Activated T-cell treated with anti-CD3 and anti-CD28 coated beads, Interleukin-2, amount 50 U/mL, for 24 hours (primary cell): ENCODE results near the gene SLC17A5.
"Not testable (repeated sequence)": the region's sequence is repeated elsewhere in the genome, so short reads cannot be mapped to it uniquely, and the experiment has no call there.

ENCODE experiments used
- DNase-seq: peaks from one replicate; pipeline ENCODE4 v3.0.0-alpha.2; 2020
- H3K27ac Mint-ChIP-seq: 2 replicates; pipeline ENCODE4 v1.8.0; 2020; ENCODE audit warnings: mild to moderate bottlenecking, mixed read lengths
- H3K27me3 Mint-ChIP-seq: 2 replicates; pipeline ENCODE4 v1.8.0; 2020; ENCODE audit warnings: mixed read lengths
- H3K36me3 Mint-ChIP-seq: 2 replicates; pipeline ENCODE4 v1.8.0; 2020; ENCODE audit warnings: low read depth, mixed read lengths
- H3K4me1 Mint-ChIP-seq: 2 replicates; pipeline ENCODE4 v1.8.0; 2020; ENCODE audit warnings: low read depth, mixed read lengths
- H3K4me3 Mint-ChIP-seq: 2 replicates; pipeline ENCODE4 v1.8.0; 2020; ENCODE audit warnings: mild to moderate bottlenecking, moderate library complexity, mixed read lengths
- H3K9me3 Mint-ChIP-seq: 2 replicates; pipeline ENCODE4 v1.8.0; 2020; ENCODE audit warnings: mixed read lengths

Gene SLC17A5

DNA sequence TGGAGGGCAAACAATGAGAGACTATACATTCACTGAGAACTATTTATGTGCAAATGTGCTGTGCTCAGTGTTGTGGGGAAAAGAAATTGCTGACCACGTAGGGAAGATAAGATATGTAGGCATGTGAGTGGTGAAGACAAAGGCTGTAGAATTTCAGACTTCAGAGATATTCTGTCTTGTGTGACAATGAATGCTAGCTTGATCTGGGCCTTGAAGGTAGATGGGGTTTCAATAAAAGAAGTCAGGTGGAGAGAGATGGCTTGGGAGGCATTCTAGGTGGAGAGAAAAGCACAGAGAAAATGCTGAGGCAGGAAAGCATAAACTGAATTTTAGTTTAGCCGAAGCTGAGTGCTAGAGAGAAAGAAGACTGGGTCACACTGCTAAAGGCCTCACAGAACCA lies 76.1 kb downstream of the SLC17A5 start:
- no peak overlapping the region for H3K4me3 Mint-ChIP-seq
- no peak overlapping the region for H3K27ac Mint-ChIP-seq
- no peak for DNase-seq

DNA sequence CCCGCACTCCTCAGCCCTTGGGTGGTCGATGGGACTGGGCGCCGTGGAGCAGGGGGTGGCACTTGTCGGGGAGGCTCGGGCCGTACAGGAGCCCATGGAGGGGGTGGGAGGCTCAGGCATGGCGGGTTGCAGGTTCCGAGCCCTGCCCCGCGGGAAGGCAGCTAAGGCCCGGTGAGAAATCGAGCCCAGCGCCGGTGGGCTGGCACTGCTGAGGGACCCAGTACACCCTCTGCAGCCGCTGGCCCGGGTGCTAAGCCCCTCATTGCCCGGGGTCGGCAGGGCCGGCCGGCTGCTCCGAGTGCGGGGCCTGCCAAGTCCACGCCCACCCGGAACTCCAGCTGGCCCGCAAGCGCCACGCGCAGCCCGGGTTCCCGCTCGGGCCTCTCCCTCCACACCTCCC lies 81.3 kb downstream of the SLC17A5 start:
- H3K36me3 Mint-ChIP-seq, H3K4me1 Mint-ChIP-seq, H3K27me3 Mint-ChIP-seq, H3K4me3 Mint-ChIP-seq, H3K9me3 Mint-ChIP-seq, DNase-seq, H3K27ac Mint-ChIP-seq: not testable (repeated sequence)

More for the DNA sequence above, 76.1 kb downstream of the SLC17A5 start:
- Mint-ChIP-seq H3K9me3 (peaks cover 2% of the 10 kb centered on the region), H3K4me1 (peaks cover 27% of the 10 kb centered on the region), H3K36me3 (peaks cover 2% of the 10 kb centered on the region), H3K27me3 (no peaks in the 10 kb centered on the region)

DNA sequence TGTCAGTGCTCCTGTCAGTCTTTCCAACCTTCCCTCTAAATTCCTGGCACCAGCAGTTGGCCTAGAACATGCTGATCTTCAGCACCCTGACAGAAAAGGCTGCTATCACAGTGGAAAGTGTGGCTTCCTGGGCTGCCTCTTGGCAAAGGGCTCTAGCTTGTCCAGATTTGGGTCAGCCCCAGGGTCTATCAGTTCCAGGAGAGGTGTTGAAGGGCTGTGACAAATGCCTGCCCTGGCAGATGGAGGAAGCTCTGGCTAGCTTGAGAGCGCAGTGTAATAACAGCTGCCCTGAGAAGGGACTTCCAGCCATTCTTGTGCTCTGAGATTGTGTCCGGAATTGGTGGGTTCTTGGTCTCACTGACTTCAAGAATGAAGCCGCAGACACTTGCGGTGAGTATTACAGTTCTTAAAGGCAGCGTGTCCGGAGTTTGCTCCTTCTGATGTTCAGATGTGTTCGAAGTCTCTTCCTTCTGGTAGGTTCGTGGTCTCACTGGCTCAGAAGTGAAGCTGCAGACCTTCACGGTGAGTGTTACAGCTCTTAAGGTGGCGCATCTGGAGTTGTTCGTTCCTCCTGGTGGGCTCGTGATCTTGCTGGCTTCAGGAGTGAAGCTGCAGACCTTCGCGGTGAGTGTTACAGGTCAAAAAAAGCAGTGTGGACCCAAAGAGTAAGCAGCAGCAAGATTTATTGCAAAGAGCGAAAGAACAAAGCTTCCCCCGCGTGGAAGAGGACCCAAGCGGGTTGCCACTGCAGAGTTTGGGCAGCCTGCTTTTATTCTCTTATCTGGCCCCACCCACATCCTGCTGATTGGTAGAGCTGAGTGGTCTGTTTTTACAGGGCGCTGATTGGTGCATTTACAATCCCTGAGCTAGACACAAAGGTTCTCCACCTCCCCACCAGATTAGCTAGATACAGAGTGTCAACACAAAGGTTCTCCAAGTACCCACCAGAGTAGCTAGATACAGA lies 82.3 kb downstream of the SLC17A5 start:
- not testable (repeated sequence) for H3K27me3 Mint-ChIP-seq, DNase-seq, H3K4me1 Mint-ChIP-seq, H3K27ac Mint-ChIP-seq, H3K4me3 Mint-ChIP-seq, H3K9me3 Mint-ChIP-seq, H3K36me3 Mint-ChIP-seq

DNA sequence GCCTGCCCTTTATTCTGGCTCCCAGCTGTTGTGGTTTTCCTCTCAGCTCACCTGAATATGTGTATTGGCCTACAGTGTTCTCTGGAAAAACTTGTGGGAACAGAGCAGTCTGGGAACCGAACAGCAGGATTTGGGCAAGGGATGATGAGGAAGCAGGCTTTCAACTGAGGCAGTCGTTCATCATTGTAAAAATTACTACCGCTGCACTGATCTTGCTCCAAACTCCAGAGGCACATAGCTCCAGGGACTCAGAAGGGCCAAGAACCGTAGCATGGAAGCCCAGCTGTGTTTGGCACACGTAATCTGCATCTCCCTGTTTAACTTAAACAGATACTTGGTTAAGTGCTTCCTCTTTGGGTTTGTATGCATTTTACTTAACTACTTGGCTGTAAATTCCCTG lies 84.7 kb downstream of the SLC17A5 start:
- no peaks in the 10 kb centered on the region for H3K36me3 Mint-ChIP-seq
- no peaks in the 10 kb centered on the region for H3K27me3 Mint-ChIP-seq
- no peak overlapping the region for H3K4me3 Mint-ChIP-seq
- H3K4me1 Mint-ChIP-seq: no peaks in the 10 kb centered on the region
- no peak for DNase-seq
- no peak overlapping the region for H3K27ac Mint-ChIP-seq
- no peaks in the 10 kb centered on the region for H3K9me3 Mint-ChIP-seq

DNA sequence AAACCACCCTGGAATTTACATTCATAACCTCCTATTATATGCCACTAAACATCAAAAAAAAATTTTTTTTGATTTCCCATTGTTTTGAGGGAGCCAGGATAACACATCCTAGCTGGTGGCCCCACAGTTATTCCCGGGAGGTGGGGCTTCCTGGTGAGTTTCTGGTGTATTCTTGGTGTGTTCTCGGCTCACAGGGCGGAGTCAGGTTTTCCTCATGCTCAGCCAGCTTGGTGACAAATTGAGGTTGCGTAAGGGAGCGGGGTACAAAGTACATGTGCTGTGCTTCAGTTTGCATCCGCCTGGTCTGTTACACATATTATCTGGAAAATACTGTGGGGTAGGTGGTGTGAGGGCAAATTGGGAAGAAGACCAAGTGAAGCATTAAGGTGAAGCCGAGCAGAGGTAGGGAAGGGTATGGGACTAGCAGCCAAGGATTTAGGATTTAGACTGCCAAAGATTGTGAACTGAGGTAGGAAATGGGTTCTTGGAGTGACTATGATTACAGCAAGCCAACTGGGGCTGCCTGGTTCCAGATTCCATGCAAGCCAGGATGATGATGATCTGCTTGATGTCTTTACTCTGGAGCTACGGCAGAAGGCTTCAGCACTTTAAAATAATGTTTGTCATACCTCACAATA lies 86.7 kb downstream of the SLC17A5 start:
- DNase-seq: no peak
- Mint-ChIP-seq H3K9me3 (no peaks in the 10 kb centered on the region), H3K27ac (no peak overlapping the region), H3K4me1 (no peaks in the 10 kb centered on the region), H3K4me3 (no peak overlapping the region), H3K27me3 (no peaks in the 10 kb centered on the region), H3K36me3 (no peaks in the 10 kb centered on the region)

DNA sequence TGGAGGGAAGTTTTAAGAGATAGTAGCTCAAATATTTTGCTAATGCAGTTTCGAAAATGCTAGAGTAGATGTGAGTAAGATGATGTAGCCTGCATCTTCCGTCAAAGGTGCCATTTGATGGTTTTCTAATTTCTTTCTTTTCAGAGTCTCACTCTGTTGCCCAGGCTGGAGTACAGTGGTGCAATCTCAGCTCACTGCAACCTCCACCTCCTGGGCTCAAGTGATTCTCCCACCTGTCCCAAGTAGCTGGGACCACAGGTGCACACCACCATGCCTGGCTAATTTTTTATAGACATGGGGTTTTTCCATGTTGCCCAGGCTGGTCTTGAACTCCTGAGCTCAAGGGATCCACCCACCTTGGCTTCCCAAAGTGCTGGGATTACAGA lies 87.3 kb downstream of the SLC17A5 start:
- not testable (repeated sequence) for H3K4me3 Mint-ChIP-seq

DNA sequence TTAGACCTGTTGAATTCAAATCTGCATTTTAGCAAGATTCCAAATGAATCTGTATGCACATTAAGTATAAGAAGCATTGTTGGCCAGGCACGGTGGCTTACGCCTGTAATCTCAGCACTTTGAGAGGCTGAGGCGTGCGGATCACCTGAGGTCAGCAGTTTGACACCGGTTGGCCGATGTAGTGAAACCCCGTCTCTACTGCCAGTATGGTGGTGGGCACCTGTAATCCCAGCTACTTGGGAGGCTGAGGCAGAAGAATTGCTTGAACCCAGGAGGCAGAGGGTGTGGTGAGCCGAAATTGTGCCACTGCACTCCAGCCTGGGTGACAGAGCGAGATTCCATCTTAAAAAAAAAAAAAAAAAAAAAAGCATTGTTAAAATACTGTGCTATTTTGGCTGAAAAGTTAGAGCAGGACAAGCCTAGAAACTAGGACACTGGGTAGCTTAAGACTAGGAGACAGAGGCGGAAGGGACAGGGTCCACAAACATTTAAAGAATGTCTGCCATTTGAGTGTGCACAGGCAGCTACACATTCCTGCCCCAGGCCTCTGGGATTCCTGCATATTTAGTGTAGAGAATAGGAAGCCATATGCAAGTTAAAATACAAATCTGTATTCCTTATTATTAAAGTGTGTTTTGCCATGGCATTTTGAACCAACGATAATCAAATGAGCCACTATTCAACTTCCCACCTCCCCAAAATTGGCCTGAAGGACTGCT lies 87.9 kb downstream of the SLC17A5 start:
- no peaks in the 10 kb centered on the region for H3K36me3 Mint-ChIP-seq
- peaks cover under 1% of the 10 kb centered on the region for H3K4me1 Mint-ChIP-seq
- no peaks in the 10 kb centered on the region for H3K27me3 Mint-ChIP-seq
- no peak overlapping the region for H3K27ac Mint-ChIP-seq
- no peak overlapping the region for H3K4me3 Mint-ChIP-seq
- H3K9me3 Mint-ChIP-seq: no peaks in the 10 kb centered on the region
- DNase-seq: no peak

More for the DNA sequence above, 87.3 kb downstream of the SLC17A5 start:
- not testable (repeated sequence) for H3K4me1 Mint-ChIP-seq, H3K36me3 Mint-ChIP-seq, H3K9me3 Mint-ChIP-seq, H3K27me3 Mint-ChIP-seq, H3K27ac Mint-ChIP-seq, DNase-seq

DNA sequence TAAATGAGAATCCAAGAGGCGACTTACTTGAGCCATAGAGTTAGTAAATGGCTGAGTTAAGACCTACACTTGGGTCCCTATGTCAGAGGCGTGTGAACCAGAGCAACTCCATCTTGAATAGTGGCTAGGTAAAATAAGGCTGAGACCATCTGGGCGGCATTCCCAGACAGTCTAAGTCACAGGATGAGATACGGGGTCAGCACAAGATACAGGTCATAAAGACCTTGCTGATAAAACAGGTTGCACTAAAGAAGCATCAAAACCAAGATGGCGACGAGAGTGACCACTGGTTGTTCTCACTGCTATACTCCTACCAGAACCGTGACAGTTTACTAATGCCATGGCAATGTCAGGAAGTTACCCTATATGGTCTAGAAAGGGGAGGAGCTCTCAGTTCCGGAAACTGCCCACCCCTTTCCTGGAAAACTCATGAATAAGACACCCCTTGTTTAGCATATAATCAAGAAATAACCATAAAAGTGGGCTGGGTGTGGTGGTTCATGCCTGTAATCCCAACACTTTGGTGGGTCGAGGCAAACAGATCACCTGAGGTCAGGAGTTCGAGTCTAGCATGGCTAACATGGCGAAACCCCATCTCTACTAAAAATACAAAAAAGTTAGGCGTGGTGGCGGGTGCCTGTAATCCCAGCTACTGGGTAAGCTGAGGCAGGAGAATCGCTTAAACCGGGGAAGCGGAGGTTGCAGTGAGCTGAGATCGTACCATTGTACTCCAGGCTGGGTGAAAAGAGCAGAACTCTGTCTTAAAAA lies 89.0 kb downstream of the SLC17A5 start:
- Mint-ChIP-seq H3K4me1 (peaks cover 11% of the 10 kb centered on the region), H3K27me3 (no peaks in the 10 kb centered on the region), H3K36me3 (no peaks in the 10 kb centered on the region), H3K9me3 (no peaks in the 10 kb centered on the region), H3K27ac (no peak overlapping the region), H3K4me3 (no peak overlapping the region)
- no peak for DNase-seq

DNA sequence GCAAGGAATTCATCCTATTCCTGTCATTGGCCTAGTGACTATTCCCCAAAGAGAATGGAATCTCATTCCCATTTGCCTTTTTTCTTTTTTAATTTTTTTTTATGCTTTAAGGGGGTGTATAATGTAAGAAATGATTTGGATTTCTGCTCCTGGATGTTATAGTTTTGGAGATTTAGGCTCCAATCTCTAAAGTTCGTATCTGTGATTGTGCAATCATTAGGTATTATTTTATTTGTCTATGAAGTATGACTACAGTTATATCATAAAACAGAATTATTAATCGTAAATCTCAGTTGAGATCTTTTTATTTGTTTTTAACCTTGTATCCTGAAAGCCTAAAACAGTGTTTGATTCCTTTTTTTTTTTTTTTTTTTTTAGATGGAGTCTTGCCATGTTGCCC lies 91.2 kb downstream of the SLC17A5 start:
- Mint-ChIP-seq H3K27me3 (no peaks in the 10 kb centered on the region), H3K36me3 (no peaks in the 10 kb centered on the region), H3K4me3 (no peak overlapping the region)

GRCh38 chr6:73560853-73561407 lies 92.9 kb downstream of the SLC17A5 start:
- no peaks in the 10 kb centered on the region for H3K9me3 Mint-ChIP-seq
- H3K27ac Mint-ChIP-seq: no peak overlapping the region
- no peak for DNase-seq
- H3K27me3 Mint-ChIP-seq: no peaks in the 10 kb centered on the region
- peaks cover 20% of the 10 kb centered on the region for H3K4me1 Mint-ChIP-seq
- no peaks in the 10 kb centered on the region for H3K36me3 Mint-ChIP-seq
- no peak overlapping the region for H3K4me3 Mint-ChIP-seq

More for the DNA sequence above, 91.2 kb downstream of the SLC17A5 start:
- H3K4me1 Mint-ChIP-seq: peaks cover 20% of the 10 kb centered on the region
- no peak overlapping the region for H3K27ac Mint-ChIP-seq
- no peaks in the 10 kb centered on the region for H3K9me3 Mint-ChIP-seq
- no peak for DNase-seq

GRCh38 chr6:73560182-73560732 lies 93.5 kb downstream of the SLC17A5 start:
- DNase-seq: no peak

DNA sequence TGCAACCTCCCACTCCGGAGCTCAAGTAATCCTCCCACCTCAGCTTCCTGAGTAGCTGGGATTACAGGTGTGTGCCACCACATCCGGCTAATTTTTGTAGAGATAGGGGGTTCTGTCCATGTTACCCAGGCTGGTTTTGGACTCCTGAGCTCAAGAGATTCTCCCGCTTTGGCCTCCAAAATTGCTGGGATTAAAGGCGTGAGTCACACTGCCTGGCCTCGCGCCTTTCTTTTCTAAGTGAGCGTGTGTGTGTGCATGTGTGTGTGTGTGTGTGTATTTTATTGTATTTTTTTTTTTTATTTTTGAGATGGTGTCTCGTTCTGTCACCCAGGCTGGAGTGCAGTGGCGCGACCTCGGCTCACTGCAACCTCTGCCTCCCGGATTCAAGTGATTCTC lies 94.4 kb downstream of the SLC17A5 start:
- H3K27me3 Mint-ChIP-seq, H3K27ac Mint-ChIP-seq, H3K4me3 Mint-ChIP-seq, H3K36me3 Mint-ChIP-seq, H3K9me3 Mint-ChIP-seq, DNase-seq: not testable (repeated sequence)
- H3K4me1 Mint-ChIP-seq: peaks cover 20% of the 10 kb centered on the region

More at GRCh38 chr6:73560182-73560732, 93.5 kb downstream of the SLC17A5 start:
- H3K27me3 Mint-ChIP-seq: no peaks in the 10 kb centered on the region
- peaks cover 20% of the 10 kb centered on the region for H3K4me1 Mint-ChIP-seq
- no peaks in the 10 kb centered on the region for H3K36me3 Mint-ChIP-seq
- H3K4me3 Mint-ChIP-seq: no peak overlapping the region
- H3K27ac Mint-ChIP-seq: peak overlapping the region; percentile 8
- H3K9me3 Mint-ChIP-seq: no peaks in the 10 kb centered on the region

DNA sequence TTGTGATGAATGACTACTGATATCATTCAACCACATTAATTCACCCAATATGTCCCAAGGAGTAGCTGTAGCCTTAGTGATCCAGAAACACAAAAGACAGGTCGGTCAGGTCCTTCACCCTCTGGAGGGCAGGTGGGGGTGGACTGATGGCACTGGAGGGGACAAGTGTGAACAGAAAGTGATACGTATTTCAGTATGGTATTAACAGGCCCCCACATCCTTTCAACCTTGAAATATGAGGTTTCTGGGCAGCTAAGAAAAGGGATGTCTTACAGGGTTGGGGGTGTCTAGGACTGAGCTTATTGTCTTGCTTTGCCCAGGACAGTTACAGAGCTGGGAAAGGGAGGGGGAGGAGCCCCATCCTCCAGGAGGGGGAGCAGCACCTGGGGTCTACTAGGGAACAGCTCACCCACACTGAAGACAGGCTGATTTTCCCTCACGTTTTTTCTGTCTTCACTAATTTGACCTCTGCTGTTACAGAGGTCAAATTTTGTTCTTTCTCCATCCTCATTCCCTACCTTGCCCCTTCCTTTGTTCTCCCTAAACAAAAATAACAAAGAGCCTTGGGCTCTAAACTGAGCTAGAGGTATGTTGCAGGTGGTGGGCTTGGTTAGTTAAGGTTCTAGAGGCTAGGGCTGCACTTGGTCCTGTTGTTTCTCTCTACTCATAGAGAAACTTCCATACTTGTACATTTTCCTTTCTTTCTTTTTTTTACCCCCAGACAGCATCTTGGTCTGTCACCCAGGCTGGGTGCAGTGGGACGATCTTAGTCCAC lies 95.0 kb downstream of the SLC17A5 start:
- no peaks in the 10 kb centered on the region for H3K27me3 Mint-ChIP-seq
- no peak overlapping the region for H3K4me3 Mint-ChIP-seq
- H3K4me1 Mint-ChIP-seq: peaks cover 20% of the 10 kb centered on the region
- DNase-seq: no peak
- no peaks in the 10 kb centered on the region for H3K9me3 Mint-ChIP-seq
- H3K36me3 Mint-ChIP-seq: no peaks in the 10 kb centered on the region
- no peak overlapping the region for H3K27ac Mint-ChIP-seq
